GM12864 (cell line): ENCODE measurements around the gene CRYBG1.

ENCODE experiments used
- DNase-seq: peaks from one replicate; pipeline ENCODE4 v3.0.0-alpha.2; 2011; ENCODE audit warnings: low read depth
- H3K4me3 ChIP-seq: 2 replicates; pipeline ENCODE4 v1.5.1; 2011; ENCODE audit warnings: mild to moderate bottlenecking, low read depth, low read length, control low read depth
- TF ChIP-seq, protein P1 (sequence below): IDR thresholded peaks from 2 replicates; pipeline ENCODE4 v1.5.1; 2011; ENCODE audit warnings: low read depth, mild to moderate bottlenecking, moderate library complexity, low read length, control low read depth, inconsistent platforms; ENCODE audit errors: missing control alignments

Gene CRYBG1

DNA sequence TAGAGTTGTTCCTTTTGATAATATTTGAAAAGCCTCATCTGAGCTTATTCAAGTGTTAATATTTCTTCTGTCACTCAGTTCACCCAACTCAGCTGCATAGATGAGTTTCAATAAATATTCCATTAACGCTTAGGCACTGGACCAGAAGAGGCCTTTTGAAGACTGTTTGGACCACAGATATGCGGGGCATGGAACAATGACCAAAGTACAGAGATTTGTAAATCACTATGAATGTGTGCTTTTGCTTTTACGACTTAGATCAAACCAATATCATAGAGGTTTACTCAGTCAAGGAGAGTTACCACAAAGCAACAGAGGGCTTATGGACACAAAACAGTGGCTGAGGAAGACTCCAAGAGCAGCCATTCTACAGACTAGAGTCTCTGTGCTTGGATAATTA, 168.9 kb downstream of the CRYBG1 start:
- H3K4me3 ChIP-seq, result no peak overlapping the region
- TF ChIP-seq, protein P1, sequence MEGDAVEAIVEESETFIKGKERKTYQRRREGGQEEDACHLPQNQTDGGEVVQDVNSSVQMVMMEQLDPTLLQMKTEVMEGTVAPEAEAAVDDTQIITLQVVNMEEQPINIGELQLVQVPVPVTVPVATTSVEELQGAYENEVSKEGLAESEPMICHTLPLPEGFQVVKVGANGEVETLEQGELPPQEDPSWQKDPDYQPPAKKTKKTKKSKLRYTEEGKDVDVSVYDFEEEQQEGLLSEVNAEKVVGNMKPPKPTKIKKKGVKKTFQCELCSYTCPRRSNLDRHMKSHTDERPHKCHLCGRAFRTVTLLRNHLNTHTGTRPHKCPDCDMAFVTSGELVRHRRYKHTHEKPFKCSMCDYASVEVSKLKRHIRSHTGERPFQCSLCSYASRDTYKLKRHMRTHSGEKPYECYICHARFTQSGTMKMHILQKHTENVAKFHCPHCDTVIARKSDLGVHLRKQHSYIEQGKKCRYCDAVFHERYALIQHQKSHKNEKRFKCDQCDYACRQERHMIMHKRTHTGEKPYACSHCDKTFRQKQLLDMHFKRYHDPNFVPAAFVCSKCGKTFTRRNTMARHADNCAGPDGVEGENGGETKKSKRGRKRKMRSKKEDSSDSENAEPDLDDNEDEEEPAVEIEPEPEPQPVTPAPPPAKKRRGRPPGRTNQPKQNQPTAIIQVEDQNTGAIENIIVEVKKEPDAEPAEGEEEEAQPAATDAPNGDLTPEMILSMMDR, result no peak
- DNase-seq, result no peak

DNA sequence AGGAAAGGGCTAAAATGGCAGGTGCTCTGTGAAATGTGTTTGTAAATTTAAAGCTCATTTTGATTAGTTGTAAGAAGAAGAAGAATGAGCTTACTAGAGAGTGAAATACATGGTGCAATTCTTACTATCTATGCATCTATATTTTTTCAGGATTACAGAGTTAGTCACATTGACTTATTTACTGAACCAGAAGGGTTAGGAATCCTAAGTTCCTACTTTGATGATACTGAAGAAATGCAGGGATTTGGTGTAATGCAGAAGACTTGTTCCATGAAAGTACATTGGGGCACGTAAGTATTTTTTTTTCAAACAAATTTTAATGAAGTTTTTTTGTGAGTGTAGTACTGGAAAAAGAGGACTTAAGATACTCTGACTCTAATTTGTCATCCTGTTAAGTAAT, 169.5 kb downstream of the CRYBG1 start:
- H3K4me3 ChIP-seq, result no peak overlapping the region
- DNase-seq, result no peak
- TF ChIP-seq, protein P1, result no peak

DNA sequence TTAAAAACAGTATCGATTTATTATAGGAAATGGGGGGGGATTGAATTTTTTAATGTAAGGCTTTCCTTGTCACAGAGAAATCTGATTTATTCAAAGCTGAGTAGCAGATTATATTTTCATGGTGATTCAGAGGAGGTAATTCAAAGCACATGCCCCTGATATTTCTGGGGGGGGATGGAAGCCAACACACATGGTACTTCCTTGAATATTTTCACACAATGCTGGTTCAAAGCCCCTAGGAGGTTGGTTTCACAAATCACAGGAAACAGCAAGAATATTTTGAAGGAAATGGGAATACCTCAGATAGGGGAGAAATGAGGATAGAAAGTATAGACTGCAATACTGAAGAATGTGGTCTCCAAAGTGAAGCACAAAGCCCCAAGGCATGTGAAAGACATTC, 170.0 kb downstream of the CRYBG1 start:
- TF ChIP-seq, protein P1, result no peak
- no peak overlapping the region for H3K4me3 ChIP-seq

DNA sequence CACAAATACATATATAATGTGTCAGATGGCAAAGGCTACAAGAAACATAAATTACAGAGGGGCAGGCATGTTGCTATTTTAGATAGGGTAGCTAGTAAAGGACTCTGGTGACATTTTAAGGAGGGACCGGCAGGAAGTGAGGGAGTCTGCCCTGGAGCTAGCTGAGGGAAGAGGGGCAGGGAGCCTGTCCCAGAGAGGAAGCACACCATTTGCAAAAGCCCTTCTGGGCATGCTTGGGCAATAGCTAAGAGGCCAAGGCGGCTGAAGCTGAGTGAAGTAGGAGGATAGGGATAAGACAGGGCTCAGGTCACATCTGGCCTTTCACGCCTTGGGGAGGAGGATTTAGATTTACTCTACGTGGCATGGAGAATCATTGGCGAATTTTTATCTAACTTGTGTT, 172.5 kb downstream of the CRYBG1 start:
- TF ChIP-seq, protein P1, result no peak
- DNase-seq, result no peak
- H3K4me3 ChIP-seq, result no peak overlapping the region

More for the DNA sequence above, 170.0 kb downstream of the CRYBG1 start:
- DNase-seq, result no peak

DNA sequence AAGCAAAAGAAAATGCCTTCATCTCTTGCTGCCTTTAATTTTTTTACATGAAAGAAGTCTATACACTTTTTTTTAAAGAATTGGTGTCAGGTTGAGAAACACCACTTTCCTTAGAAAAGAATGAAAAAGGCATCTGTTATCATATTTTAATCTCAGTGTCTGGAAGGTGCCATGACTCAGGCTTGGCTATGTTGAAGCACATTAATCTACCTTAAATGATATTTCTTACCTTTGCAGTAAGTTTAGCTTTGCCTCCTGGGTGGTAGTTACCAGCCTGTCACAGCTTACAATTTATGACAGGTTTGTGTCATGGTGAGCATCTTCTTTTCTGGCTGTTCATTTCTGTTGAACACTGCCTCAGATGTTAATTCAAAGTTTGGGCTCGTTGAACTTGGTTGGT, 173.5 kb downstream of the CRYBG1 start:
- no peak overlapping the region for H3K4me3 ChIP-seq
- TF ChIP-seq, protein P1, result no peak
- no peak for DNase-seq

DNA sequence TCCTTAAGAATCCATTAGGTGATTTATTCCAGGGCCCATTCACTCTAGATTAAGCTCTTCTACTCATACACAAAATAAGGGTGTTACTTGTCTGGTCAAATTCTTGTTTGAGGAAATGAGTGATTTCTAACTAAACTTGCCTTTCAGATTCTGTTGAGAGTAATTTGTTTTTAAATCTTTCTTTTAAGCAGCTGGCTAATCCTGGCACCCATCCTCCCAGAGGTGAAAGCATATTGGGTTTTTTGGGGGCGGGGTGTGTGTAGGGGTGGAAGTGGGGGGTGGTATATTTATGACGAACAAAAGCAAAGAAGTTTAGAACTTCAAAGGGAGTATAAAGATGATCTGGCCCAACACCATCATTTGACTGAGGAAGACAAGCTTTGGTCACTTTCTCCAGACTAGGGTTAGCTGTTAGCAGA, 174.1 kb downstream of the CRYBG1 start:
- no peak overlapping the region for H3K4me3 ChIP-seq
- DNase-seq, result no peak
- TF ChIP-seq, protein P1, result no peak

DNA sequence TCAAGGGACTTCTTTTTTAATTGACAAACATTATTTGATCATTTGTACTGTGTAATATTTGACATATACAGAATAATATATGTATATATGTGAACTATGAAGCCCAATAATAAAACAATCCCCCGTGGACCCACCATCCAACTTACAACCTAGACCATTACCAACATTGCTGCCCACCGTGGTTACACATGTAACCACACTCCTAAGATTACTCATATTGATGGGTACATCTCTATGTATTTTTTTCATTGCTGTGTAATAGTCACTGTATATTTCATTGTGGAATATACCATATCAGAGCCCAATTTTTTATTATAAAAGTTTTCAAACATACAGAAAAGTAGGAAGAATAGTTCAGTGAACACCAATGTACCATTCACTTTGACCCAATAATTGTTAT, 174.5 kb downstream of the CRYBG1 start:
- TF ChIP-seq, protein P1, result no peak

More for the DNA sequence above, 174.5 kb downstream of the CRYBG1 start:
- no peak overlapping the region for H3K4me3 ChIP-seq
- DNase-seq, result no peak
